Measurements from ENCODE around the gene GAREM1.

The GAREM1 gene

DNA sequence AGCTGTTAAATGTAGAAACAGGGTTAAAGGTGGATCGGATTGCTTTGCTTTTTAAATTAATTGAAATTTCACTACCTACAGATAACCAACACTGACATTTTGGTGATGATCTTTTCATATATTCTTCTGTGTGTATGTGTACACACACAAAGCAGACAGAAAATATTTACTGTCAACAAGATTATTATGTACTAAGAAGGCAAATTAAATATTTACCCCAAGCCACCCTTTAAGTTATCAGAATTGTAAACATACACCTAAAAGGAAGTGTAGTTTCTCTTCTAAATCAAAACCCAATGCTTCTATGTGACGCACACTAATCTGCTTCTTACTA lies 98.7 kb downstream of the GAREM1 start:
- WGBS (ENCODE audit: insufficient coverage, insufficient read length) = no CpG with 5 or more reads among the region's 2 CpGs
- H3K27me3 ChIP-seq (ENCODE audit: control insufficient read depth, insufficient read depth, low read length) = no peaks in the 10 kb centered on the region
- no peaks in the 10 kb centered on the region for H3K36me3 ChIP-seq (ENCODE audit: control insufficient read depth, insufficient read depth, low read length)
- no peaks in the 10 kb centered on the region for H3K9me3 ChIP-seq (ENCODE audit: control insufficient read depth, insufficient read depth, low read length)
- no peak for DNase-seq (ENCODE audit: low read depth, low spot score)
- H3K4me1 ChIP-seq (ENCODE audit: control insufficient read depth, insufficient read depth, low read length) = 0 out of 2 replicates have a peak, but pooled peaks cover 2% of the 10 kb centered on the region
- H3K27ac ChIP-seq (ENCODE audit: low read length) = no peak overlapping the region
- no peak overlapping the region for H3K4me3 ChIP-seq (ENCODE audit: low read length)

DNA sequence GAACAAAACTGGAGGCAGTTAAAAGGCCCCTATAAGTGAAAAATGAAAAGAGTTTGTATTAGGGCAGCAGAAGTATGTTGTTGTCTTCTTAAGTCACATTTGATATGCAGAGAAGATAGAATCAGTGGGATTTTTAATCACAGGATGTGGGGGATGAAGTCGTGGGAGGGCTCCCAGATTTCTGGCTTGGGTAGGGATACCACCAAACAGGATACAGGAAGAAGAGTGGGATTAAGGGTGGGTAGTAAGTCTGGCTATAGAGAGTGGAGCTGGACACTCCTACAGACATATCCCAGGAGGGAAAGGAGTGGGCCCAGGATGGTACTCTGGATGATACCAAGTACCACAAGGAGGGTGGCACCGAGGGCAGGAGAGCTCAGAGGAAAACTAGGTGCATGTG lies 99.3 kb downstream of the GAREM1 start:
- Histone ChIP-seq H3K4me1 (ENCODE audit: control insufficient read depth, insufficient read depth, low read length) (0 out of 2 replicates have a peak, but pooled peaks cover 2% of the 10 kb centered on the region), H3K27me3 (ENCODE audit: control insufficient read depth, insufficient read depth, low read length) (no peaks in the 10 kb centered on the region), H3K36me3 (ENCODE audit: control insufficient read depth, insufficient read depth, low read length) (no peaks in the 10 kb centered on the region), H3K27ac (ENCODE audit: low read length) (no peak overlapping the region), H3K9me3 (ENCODE audit: control insufficient read depth, insufficient read depth, low read length) (no peaks in the 10 kb centered on the region), H3K4me3 (ENCODE audit: low read length) (no peak overlapping the region)
- no CpG with 5 or more reads among the region's 2 CpGs for WGBS (ENCODE audit: insufficient coverage, insufficient read length)
- no peak for DNase-seq (ENCODE audit: low read depth, low spot score)

DNA sequence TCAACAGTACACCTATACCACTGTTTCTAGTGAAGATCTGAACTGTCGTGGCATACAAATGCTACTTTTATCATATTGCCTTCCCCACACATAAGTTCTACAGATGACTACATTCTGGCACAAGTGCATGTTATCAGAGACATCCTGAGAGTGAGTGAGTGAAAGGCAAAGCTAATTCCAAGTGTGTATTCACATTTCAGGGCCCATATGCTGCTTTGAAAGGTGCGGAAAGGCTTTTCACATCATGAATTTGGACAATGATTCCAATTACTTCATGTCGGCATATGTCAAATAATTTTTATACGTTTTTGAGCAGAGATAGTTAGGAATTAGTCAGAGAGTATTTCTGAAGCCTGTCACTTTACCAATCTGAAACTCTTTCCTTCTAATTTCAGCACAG lies 101.7 kb downstream of the GAREM1 start:
- Histone ChIP-seq H3K27ac (ENCODE audit: low read length) (no peak overlapping the region), H3K36me3 (ENCODE audit: control insufficient read depth, insufficient read depth, low read length) (no peaks in the 10 kb centered on the region)

DNA sequence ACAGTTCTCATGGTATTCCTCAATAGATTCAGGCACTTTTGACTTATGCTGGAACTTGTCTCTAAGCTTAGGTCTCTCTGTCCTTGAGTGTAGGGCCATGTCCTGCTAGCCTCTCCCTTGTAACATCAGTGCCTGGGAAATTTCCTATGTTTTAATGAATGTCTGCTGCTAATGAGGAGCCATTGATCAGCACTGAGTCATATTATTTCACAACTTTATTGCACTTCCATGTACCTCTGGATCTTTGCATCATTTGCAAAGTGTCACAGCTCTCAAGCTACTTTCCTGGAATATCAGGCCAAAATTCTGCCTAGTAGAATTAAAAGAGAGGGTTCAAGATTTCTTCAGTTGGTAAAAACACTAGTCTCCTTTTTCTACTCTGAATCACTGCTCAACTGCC lies 102.5 kb downstream of the GAREM1 start:
- no peak for DNase-seq (ENCODE audit: low read depth, low spot score)
- H3K27me3 ChIP-seq (ENCODE audit: control insufficient read depth, insufficient read depth, low read length) = no peaks in the 10 kb centered on the region
- no peaks in the 10 kb centered on the region for H3K9me3 ChIP-seq (ENCODE audit: control insufficient read depth, insufficient read depth, low read length)
- H3K27ac ChIP-seq (ENCODE audit: low read length) = no peak overlapping the region
- H3K36me3 ChIP-seq (ENCODE audit: control insufficient read depth, insufficient read depth, low read length) = no peaks in the 10 kb centered on the region
- H3K4me3 ChIP-seq (ENCODE audit: low read length) = no peak overlapping the region
- H3K4me1 ChIP-seq (ENCODE audit: control insufficient read depth, insufficient read depth, low read length) = 0 out of 2 replicates have a peak, but pooled peaks cover 2% of the 10 kb centered on the region

More for the DNA sequence above, 101.7 kb downstream of the GAREM1 start:
- WGBS (ENCODE audit: insufficient coverage, insufficient read length) = no CpG with 5 or more reads among the region's 4 CpGs
- no peak for DNase-seq (ENCODE audit: low read depth, low spot score)
- no peaks in the 10 kb centered on the region for H3K27me3 ChIP-seq (ENCODE audit: control insufficient read depth, insufficient read depth, low read length)
- no peak overlapping the region for H3K4me3 ChIP-seq (ENCODE audit: low read length)
- no peaks in the 10 kb centered on the region for H3K9me3 ChIP-seq (ENCODE audit: control insufficient read depth, insufficient read depth, low read length)
- 0 out of 2 replicates have a peak, but pooled peaks cover 2% of the 10 kb centered on the region for H3K4me1 ChIP-seq (ENCODE audit: control insufficient read depth, insufficient read depth, low read length)

DNA sequence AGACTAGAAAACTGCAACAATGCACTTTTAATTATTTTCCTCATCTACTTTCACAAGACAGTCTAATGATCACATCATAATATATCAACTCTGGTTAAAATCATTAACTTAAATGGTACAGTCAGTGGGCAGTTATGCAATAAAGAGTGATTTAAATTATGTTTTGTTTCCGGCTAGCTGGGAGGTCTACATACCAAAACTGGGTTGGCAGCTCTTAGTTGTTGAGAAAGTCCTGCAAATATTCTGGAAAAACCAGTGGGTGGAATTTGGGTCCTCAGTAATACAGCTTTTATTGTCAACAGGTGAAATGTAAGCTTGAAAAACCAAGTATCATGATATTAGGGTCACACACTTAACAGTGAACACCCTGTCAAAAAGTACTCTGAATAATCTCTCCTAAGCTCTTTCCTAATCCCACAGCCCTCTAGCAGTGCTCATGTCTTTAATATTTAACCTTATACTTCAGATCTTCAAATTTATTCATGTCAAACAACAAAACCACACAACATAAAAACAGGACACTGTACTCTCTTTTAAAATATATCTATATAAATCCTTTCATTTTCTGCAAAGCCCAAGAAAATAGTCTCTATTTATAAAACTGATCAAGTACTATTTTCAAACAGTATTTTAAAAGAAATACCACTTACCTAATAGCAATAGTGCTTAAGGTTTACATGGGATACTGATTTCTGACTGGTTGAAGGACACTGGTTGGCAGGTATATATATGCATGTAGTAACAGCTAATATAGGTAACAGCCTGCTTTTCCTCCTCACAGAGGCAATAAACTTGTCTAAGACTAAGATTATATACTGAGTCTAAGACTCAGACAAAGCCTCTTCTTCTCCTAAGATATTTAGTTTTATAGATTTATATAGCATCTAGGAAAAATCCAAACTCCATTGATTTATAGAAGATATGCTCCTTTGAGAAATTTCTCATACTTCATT lies 103.8 kb downstream of the GAREM1 start:
- Histone ChIP-seq H3K4me1 (ENCODE audit: control insufficient read depth, insufficient read depth, low read length) (no peaks in the 10 kb centered on the region), H3K27me3 (ENCODE audit: control insufficient read depth, insufficient read depth, low read length) (no peaks in the 10 kb centered on the region), H3K9me3 (ENCODE audit: control insufficient read depth, insufficient read depth, low read length) (no peaks in the 10 kb centered on the region), H3K4me3 (ENCODE audit: low read length) (no peak overlapping the region), H3K36me3 (ENCODE audit: control insufficient read depth, insufficient read depth, low read length) (no peaks in the 10 kb centered on the region), H3K27ac (ENCODE audit: low read length) (no peak overlapping the region)
- WGBS (ENCODE audit: insufficient coverage, insufficient read length) = no CpG with 5 or more reads among the region's 1 CpG
- no peak for DNase-seq (ENCODE audit: low read depth, low spot score)

DNA sequence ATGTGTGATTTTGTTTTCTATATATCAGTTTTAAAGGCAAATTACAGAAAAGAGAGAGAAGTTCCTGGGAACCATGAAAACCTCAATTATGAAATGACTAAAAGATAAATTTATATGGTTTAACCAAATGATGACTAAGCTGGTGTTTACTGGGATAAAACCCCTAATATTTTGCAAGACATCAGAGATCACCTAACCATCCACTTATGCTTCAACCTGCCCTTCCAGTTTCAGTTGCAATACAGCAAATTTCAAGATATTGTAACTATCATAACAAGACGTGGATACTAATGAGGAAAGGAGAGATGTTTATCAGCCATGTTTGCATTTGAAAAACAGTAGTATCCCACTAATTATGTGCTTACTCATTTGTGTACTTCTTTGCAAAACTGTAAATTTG lies 108.2 kb downstream of the GAREM1 start:
- no peaks in the 10 kb centered on the region; the same call in 1 of the 2 replicates for H3K4me1 ChIP-seq (ENCODE audit: control insufficient read depth, insufficient read depth, low read length)
- no peaks in the 10 kb centered on the region for H3K9me3 ChIP-seq (ENCODE audit: control insufficient read depth, insufficient read depth, low read length)
- WGBS (ENCODE audit: insufficient coverage, insufficient read length) = no CpG with 5 or more reads among the region's 1 CpG
- no peaks in the 10 kb centered on the region for H3K36me3 ChIP-seq (ENCODE audit: control insufficient read depth, insufficient read depth, low read length)
- no peaks in the 10 kb centered on the region for H3K27me3 ChIP-seq (ENCODE audit: control insufficient read depth, insufficient read depth, low read length)
- no peak overlapping the region for H3K4me3 ChIP-seq (ENCODE audit: low read length)
- no peak overlapping the region for H3K27ac ChIP-seq (ENCODE audit: low read length)
- no peak for DNase-seq (ENCODE audit: low read depth, low spot score)

DNA sequence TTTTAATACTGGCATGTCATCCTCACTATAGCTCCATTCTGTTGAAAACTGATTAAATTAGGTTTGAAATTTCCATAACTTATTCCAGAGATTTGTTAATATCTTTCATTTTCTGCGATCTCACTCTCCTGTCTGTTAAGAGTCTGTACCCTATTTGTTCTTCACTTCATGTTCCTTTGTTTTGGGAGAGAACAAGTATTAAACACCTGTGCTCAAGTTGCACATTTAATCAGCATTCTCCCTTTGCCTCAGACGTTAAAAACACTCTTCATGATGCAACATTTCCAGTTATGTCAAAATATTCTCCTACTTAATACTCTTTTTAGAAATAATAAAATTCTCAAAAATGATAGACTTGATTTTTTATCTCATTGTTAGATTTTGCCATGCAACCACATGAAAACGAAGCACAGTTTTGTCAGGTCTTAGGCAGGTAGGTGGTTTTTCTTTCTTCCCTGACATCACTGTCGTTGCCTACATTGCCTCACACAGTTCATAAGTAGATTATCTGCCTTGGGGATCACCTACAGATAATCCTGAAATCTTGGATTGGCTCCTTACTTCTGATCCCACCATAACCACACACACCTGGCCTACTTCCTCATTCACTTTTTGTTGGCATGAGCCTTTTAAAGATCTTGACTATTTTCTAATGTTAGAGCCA lies 109.9 kb downstream of the GAREM1 start:
- no CpG with 5 or more reads among the region's 4 CpGs for WGBS (ENCODE audit: insufficient coverage, insufficient read length)
- Histone ChIP-seq H3K4me3 (ENCODE audit: low read length) (no peak overlapping the region), H3K4me1 (ENCODE audit: control insufficient read depth, insufficient read depth, low read length) (peaks cover 2% of the 10 kb centered on the region; the same call in 1 of the 2 replicates), H3K27me3 (ENCODE audit: control insufficient read depth, insufficient read depth, low read length) (no peaks in the 10 kb centered on the region), H3K36me3 (ENCODE audit: control insufficient read depth, insufficient read depth, low read length) (no peaks in the 10 kb centered on the region), H3K27ac (ENCODE audit: low read length) (no peak overlapping the region), H3K9me3 (ENCODE audit: control insufficient read depth, insufficient read depth, low read length) (no peaks in the 10 kb centered on the region)
- no peak for DNase-seq (ENCODE audit: low read depth, low spot score)

DNA sequence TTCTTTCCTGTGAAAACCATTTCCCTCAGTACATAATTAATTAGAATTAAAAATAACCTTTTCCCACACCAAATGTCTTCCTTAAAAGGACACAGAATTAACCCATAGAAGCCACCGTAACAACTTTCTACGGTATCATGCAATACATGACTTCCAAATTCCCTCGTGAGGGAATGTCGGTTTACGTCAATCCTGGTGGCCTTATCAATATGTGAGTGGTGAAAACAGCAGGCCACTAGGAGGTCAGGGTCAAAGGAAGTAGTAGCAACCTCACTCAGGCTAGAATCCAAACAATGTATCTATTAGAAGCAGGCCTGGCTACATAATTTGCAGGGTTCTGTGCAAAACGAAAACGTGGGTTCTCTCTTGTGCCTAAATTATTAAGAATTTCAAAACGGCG lies 112.2 kb downstream of the GAREM1 start:
- no peaks in the 10 kb centered on the region for H3K9me3 ChIP-seq (ENCODE audit: control insufficient read depth, insufficient read depth, low read length)
- no peak overlapping the region for H3K4me3 ChIP-seq (ENCODE audit: low read length)
- H3K36me3 ChIP-seq (ENCODE audit: control insufficient read depth, insufficient read depth, low read length) = no peaks in the 10 kb centered on the region
- H3K27me3 ChIP-seq (ENCODE audit: control insufficient read depth, insufficient read depth, low read length) = no peaks in the 10 kb centered on the region
- peaks cover 2% of the 10 kb centered on the region; the same call in 1 of the 2 replicates for H3K4me1 ChIP-seq (ENCODE audit: control insufficient read depth, insufficient read depth, low read length)
- no peak overlapping the region for H3K27ac ChIP-seq (ENCODE audit: low read length)
- no CpG with 5 or more reads among the region's 9 CpGs for WGBS (ENCODE audit: insufficient coverage, insufficient read length)
- no peak for DNase-seq (ENCODE audit: low read depth, low spot score)

DNA sequence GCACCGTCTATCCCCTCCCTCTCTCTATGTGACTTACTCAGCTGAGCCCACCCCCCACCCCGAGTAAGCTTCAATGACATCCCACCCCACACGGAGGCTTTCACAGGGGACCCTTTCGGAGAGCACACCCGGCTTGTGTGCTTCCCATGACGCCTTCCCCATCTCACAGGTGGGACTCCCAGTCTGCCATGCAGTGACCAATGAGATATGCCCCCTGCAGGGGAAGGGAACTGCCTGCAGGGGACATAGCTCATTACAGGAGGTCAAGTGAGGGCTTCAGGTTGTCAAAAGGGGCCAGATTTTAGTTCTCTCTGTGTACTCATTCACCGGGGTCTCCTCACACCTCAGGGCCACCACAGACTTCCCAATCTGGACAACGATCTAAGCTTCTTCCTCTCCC lies 112.6 kb downstream of the GAREM1 start:
- H3K36me3 ChIP-seq (ENCODE audit: control insufficient read depth, insufficient read depth, low read length) = no peaks in the 10 kb centered on the region
- no peaks in the 10 kb centered on the region for H3K9me3 ChIP-seq (ENCODE audit: control insufficient read depth, insufficient read depth, low read length)
- H3K4me3 ChIP-seq (ENCODE audit: low read length) = no peak overlapping the region
- no CpG with 5 or more reads among the region's 8 CpGs for WGBS (ENCODE audit: insufficient coverage, insufficient read length)
- no peak for DNase-seq (ENCODE audit: low read depth, low spot score)
- peaks cover 2% of the 10 kb centered on the region; the same call in 1 of the 2 replicates for H3K4me1 ChIP-seq (ENCODE audit: control insufficient read depth, insufficient read depth, low read length)
- H3K27ac ChIP-seq (ENCODE audit: low read length) = no peak overlapping the region
- no peaks in the 10 kb centered on the region for H3K27me3 ChIP-seq (ENCODE audit: control insufficient read depth, insufficient read depth, low read length)

DNA sequence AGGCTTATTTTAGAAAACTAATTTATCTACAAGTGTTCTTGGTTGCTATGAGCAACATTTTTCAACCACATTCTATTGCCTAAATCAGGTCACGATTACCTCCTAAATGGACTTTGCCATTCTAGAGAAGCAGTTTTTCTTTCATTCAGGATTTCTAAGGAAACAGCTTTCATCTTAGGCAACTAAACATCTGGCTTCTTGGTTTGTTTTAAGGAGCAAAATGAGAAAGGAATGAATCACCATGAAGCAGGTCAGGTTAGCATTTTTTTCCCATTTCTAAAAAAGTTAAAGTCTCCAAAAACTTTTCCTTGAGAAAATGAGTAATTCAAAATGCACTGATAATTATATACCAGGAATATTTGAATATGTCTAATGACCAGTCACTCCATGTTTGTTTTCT lies 114.8 kb downstream of the GAREM1 start:
- DNase-seq (ENCODE audit: low read depth, low spot score) = no peak
- Histone ChIP-seq H3K36me3 (ENCODE audit: control insufficient read depth, insufficient read depth, low read length) (no peaks in the 10 kb centered on the region), H3K9me3 (ENCODE audit: control insufficient read depth, insufficient read depth, low read length) (no peaks in the 10 kb centered on the region), H3K27me3 (ENCODE audit: control insufficient read depth, insufficient read depth, low read length) (no peaks in the 10 kb centered on the region), H3K27ac (ENCODE audit: low read length) (no peak overlapping the region), H3K4me3 (ENCODE audit: low read length) (no peak overlapping the region), H3K4me1 (ENCODE audit: control insufficient read depth, insufficient read depth, low read length) (peaks cover 2% of the 10 kb centered on the region; the same call in 1 of the 2 replicates)
- WGBS (ENCODE audit: insufficient coverage, insufficient read length) = no CpG with 5 or more reads among the region's 1 CpG

Data from iPS DF 6.9 (cell line).